ENCODE data around the gene TRIM14. TPM values are rescaled to one million over a fixed set of nuclear protein-coding genes. Genes with fewer than 3 reads are reported as not detected.

Gene TRIM14
- total and polyA plus RNA-seq, 2 of the 4 experiments (the other 2 are of a cell fraction) = 3.0 to 8.5 TPM

DNA sequence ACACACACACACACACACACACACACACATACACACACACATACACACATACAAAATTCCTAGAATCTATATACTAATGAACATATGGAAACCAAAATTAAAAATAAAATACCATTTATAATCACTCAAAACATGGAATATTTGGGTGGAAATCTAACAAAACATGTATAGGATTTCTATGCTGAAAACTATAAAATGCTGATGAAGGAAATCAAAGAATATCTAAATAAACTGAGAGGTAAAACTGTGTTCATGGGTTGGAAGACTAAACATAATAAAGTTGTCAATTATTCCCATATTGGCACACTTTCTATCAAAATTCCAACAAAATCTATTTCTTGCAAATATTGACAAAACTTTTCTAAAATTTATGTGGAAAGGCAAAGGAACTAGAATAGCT lies 87.9 kb downstream of the TRIM14 start:
- Histone ChIP-seq H3K79me1 (ENCODE audit: low read depth in 1 of 2, low read length in 2 of 2) (peaks cover 0 to 14% of the 10 kb centered on the region in 2 experiments; a peak in 2 of 4 replicates), H3K9me3 (ENCODE audit: control insufficient read depth, insufficient read depth, low read length) (no peaks in the 10 kb centered on the region), H3K18ac (ENCODE audit: low read depth, low read length) (no peak overlapping the region), H2AK9ac (replicated peaks; ENCODE audit: low read depth, low read length, poor library complexity) (no peak overlapping the region), H3K27ac (ENCODE audit: insufficient read depth, low read length) (no peak overlapping the region), H2BK20ac (ENCODE audit: low read depth, low read length) (no peak overlapping the region; the same call in 1 of the 2 replicates), H4K20me1 (ENCODE audit: insufficient read depth, low read length) (no peaks in the 10 kb centered on the region), H2BK120ac (ENCODE audit: low read depth, low read length) (no peak overlapping the region; the same call in 1 of the 2 replicates), H3K56ac (ENCODE audit: extremely low read depth, insufficient read depth, low read length) (peak overlapping the region; percentile 61; the same call in 1 of the 2 replicates), H3K9ac (ENCODE audit: low read depth, low read length) (no peak overlapping the region), H3K4me3 (ENCODE audit: insufficient read depth, low read depth, low read length) (no peak overlapping the region), H3K23ac (ENCODE audit: low read depth, low read length) (no peak overlapping the region), H2AK5ac (ENCODE audit: low read depth, low read length) (no peak overlapping the region), H3K4me2 (ENCODE audit: low read depth, low read length) (no peak overlapping the region), H3K14ac (replicated peaks; ENCODE audit: low read depth, low read length) (no peak overlapping the region), H3K9me1 (ENCODE audit: insufficient read depth, low read length) (peaks cover 19% of the 10 kb centered on the region), H4K91ac (ENCODE audit: insufficient read depth, low read depth, low read length) (no peak overlapping the region), H2BK5ac (ENCODE audit: low read depth, low read length, poor library complexity, severe bottlenecking) (peak overlapping the region; percentile 4), H2BK15ac (ENCODE audit: low read depth, low read length) (peak overlapping the region; percentile 99; the same call in 1 of the 3 replicates), H3K4me1 (ENCODE audit: control insufficient read depth, insufficient read depth, low read length) (peaks cover 9% of the 10 kb centered on the region), H2AFZ (replicated peaks; ENCODE audit: low read length, poor library complexity) (no peak overlapping the region), H4K5ac (ENCODE audit: low read depth, low read length) (no peak overlapping the region), H3K36me3 (ENCODE audit: control insufficient read depth, insufficient read depth, low read length) (no peaks in the 10 kb centered on the region), H3K27me3 (ENCODE audit: control insufficient read depth, insufficient read depth, low read length) (no peaks in the 10 kb centered on the region), H3K4ac (ENCODE audit: low read depth, low read length) (no peak overlapping the region), H4K8ac (ENCODE audit: low read depth in 2 of 2, low read length in 2 of 2) (no peak overlapping the region; a peak in 1 of 4 replicates)
- intact Hi-C loops (cut with micrococcal nuclease) = no loop called here
- ATAC-seq (ENCODE audit: low read depth) = no peak
- in situ Hi-C loops (cut with MboI; ENCODE audit: low sequenced_read_pairs) = no loop called here
- dilution Hi-C loops (cut with HindIII; ENCODE audit: low sequenced_read_pairs, unreplicated experiment) = no loop called here
- ChIA-PET CTCF (interaction anchor here (0.9 kb wide), 1 partner anchor 10 kb away, joined by 3 read pairs; no protein-coding TSS in a partner anchor), POLR2A (ENCODE audit: unreplicated experiment) (no interaction called here)
- BruUV-seq (replicated peaks) = no TSS peak
- no peak for DNase-seq
- TF ChIP-seq, protein P1, sequence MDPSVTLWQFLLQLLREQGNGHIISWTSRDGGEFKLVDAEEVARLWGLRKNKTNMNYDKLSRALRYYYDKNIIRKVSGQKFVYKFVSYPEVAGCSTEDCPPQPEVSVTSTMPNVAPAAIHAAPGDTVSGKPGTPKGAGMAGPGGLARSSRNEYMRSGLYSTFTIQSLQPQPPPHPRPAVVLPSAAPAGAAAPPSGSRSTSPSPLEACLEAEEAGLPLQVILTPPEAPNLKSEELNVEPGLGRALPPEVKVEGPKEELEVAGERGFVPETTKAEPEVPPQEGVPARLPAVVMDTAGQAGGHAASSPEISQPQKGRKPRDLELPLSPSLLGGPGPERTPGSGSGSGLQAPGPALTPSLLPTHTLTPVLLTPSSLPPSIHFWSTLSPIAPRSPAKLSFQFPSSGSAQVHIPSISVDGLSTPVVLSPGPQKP (IDR thresholded peaks at IDR 0.05; ENCODE audit: borderline replicate concordance, low read depth, low read length) = no peak
- TF ChIP-seq RAD21 (IDR thresholded peaks at IDR 0.05; ENCODE audit: low read length) (no peak), MAFK (IDR thresholded peaks at IDR 0.05; ENCODE audit: low read depth, low read length) (peak; percentile 33; the same call in 1 of the 2 replicates), CHD1 (IDR thresholded peaks at IDR 0.05; ENCODE audit: low read depth, low read length) (no peak), FOS (IDR thresholded peaks at IDR 0.05; ENCODE audit: low read depth, low read length) (no peak), SMC3 (IDR thresholded peaks at IDR 0.05; ENCODE audit: low read depth, low read length) (no peak), MXI1 (IDR thresholded peaks at IDR 0.05; ENCODE audit: borderline replicate concordance, low read depth, low read length) (no peak)
- TF ChIP-seq, protein P2, sequence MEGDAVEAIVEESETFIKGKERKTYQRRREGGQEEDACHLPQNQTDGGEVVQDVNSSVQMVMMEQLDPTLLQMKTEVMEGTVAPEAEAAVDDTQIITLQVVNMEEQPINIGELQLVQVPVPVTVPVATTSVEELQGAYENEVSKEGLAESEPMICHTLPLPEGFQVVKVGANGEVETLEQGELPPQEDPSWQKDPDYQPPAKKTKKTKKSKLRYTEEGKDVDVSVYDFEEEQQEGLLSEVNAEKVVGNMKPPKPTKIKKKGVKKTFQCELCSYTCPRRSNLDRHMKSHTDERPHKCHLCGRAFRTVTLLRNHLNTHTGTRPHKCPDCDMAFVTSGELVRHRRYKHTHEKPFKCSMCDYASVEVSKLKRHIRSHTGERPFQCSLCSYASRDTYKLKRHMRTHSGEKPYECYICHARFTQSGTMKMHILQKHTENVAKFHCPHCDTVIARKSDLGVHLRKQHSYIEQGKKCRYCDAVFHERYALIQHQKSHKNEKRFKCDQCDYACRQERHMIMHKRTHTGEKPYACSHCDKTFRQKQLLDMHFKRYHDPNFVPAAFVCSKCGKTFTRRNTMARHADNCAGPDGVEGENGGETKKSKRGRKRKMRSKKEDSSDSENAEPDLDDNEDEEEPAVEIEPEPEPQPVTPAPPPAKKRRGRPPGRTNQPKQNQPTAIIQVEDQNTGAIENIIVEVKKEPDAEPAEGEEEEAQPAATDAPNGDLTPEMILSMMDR (conservative IDR thresholded peaks at IDR 0.05; ENCODE audit: low read depth, low read length) = no peak

Data from IMR-90 (cell line).